Heart left ventricle (tissue), 16 donors: ENCODE results near the gene IL23A. TPM values are rescaled to one million over a fixed set of nuclear protein-coding genes. Genes with fewer than 3 reads are reported as not detected.

ENCODE experiments used
- ATAC-seq, 4 donors: fragments of 200-7000 bp; cut with Tn5 transposase; one replicate each; pipeline ENCODE4 v1.9.1; 2020 to 2022; ENCODE audit warnings: moderate library complexity in 4 of 4, mild to moderate bottlenecking in 3 of 4, moderate number of reproducible peaks in 1 of 4
- DNase-seq, 5 donors: peaks; one replicate each; pipeline ENCODE4 v3.0.0-alpha.2; 2020
- H3K27ac ChIP-seq, 12 donors: fragments of 200-600 bp; sonication (generic) in 4 of 12; one replicate each; pipeline versions ENCODE4 v1.5.0 to v1.8.0; 2016 to 2022; ENCODE audit warnings: mild to moderate bottlenecking in 2 of 12
- H3K27me3 ChIP-seq, 9 donors: fragments of 200-600 bp; sonication (generic) in 2 of 9; one replicate each; pipeline versions ENCODE4 v1.5.1 to v1.8.0; 2016 to 2022; ENCODE audit warnings: mild to moderate bottlenecking in 3 of 9
- H3K36me3 ChIP-seq, 9 donors: fragments of 200-600 bp; sonication (generic) in 2 of 9; one replicate each; pipeline versions ENCODE4 v1.5.0 to v1.8.0; 2018 to 2022; ENCODE audit warnings: mild to moderate bottlenecking in 2 of 9
- H3K4me1 ChIP-seq, 12 donors: fragments of 200-600 bp; sonication (generic) in 4 of 12; one replicate each; pipeline versions ENCODE4 v1.5.0 to v1.8.0; 2016 to 2022; ENCODE audit warnings: mild to moderate bottlenecking in 3 of 12
- H3K4me3 ChIP-seq, 12 donors: fragments of 200-600 bp; sonication (generic) in 4 of 12; one replicate each; pipeline versions ENCODE4 v1.5.0 to v1.8.0; 2017 to 2022; ENCODE audit warnings: mild to moderate bottlenecking in 9 of 12, moderate library complexity in 4 of 12
- H3K9me3 ChIP-seq, 12 donors: fragments of 200-600 bp; sonication (generic) in 4 of 12; one replicate each; pipeline versions ENCODE4 v1.5.0 to v1.8.0; 2016 to 2022; ENCODE audit warnings: mild to moderate bottlenecking in 1 of 12
- POLR2A ChIP-seq, 2 donors: fragments of 450-650 bp; IDR thresholded peaks; one replicate each; pipeline ENCODE4 v1.6.1; 2017; ENCODE audit warnings: antibody characterized with exemption in 2 of 2, mild to moderate bottlenecking in 2 of 2, moderate library complexity in 2 of 2
- WGBS, 4 donors: extraction: QIAGEN DNeasy Blood & Tissue Kit in 2 of 4; methylation state at CpG; one replicate each; pipeline versions ENCODE4 v1.1.5 to v1.1.7; 2013 to 2018; 5-methylcytosine and 5-hydroxymethylcytosine counted together
- intact Hi-C, 10 donors: fragments of 100-400 bp; cut with DNase I; formaldehyde crosslinking; loops; one replicate each; pipeline versions ENCODE4 v1.11.1 to v1.14.2; 2022
- polyA plus RNA-seq, 2 donors: library from polyadenylated mRNA; stranded (reverse); fragments of 200-250 nt; gene quantifications; one replicate each; pipeline ENCODE4 v1.2.3, GENCODE V29; 2013
- total RNA-seq, 9 donors: library from RNA; depleted of rRNA in 2 of 9; stranded (reverse); fragments of >200 nt in 2 of 9; fragmentation: NEBNext Ultra II Directional in 3 of 9; extraction: Animal tissue kit (Norgen Biotek cat#: 25700) in 3 of 9; gene quantifications; one replicate each; pipeline versions ENCODE4 v1.1.0 to v1.2.4, GENCODE V29; 2016 to 2023
- TF ChIP-seq, protein P1 (sequence below), 12 donors: fragments of 200-600 bp; sonication (generic) in 4 of 12; IDR thresholded peaks; one replicate each; pipeline versions ENCODE4 v1.5.0 to v1.8.0; 2018 to 2022; ENCODE audit warnings: antibody characterized with exemption in 12 of 12, mild to moderate bottlenecking in 5 of 12
- donor health status: ischemic (EF 13 %, LVEDD 7.1; RV severe dilation, severe dysfunction).
- donor health status: healthy with polysubstance abuse.
- donor health status: DM: no; HTN: yes; CAD: no.
- donor health status: DM: no; HTN: no; CAD: no.
- donor health status: ischemic (EF 25% LVEDD 6.9; RV normal size, moderate dysfunction).
- donor health status: ischemic (EF 25% LVEDD 5.7; RV mildly dilated, moderate dysfunction).
- donor health status: healthy.
- donor health status: DM: yes; HTN: yes; CAD: no.
- donor health status: ischemic (EF 35%, LVEDD 5.7; RV mildly dilated, moderate dysfunction).
- donor health status: nonischemic (EF 11% LVEDD 7.7; RV severe dilation, severe dysfunction).
- donor health status: DM: yes; HTN: yes; CAD: no.
- donor health status: PGD.
- donor health status: ischemic (EF 29% LVEDD 5.4; RV normal size, mild dysfunction).
- donor health status: nonischemic (EF 23%, LVEDD 6.1; RV moderate dilation, normal function).

IL23A gene
- total and polyA plus RNA-seq, 11 donors, result 0.29 to 0.69 TPM; not detected in 9

DNA sequence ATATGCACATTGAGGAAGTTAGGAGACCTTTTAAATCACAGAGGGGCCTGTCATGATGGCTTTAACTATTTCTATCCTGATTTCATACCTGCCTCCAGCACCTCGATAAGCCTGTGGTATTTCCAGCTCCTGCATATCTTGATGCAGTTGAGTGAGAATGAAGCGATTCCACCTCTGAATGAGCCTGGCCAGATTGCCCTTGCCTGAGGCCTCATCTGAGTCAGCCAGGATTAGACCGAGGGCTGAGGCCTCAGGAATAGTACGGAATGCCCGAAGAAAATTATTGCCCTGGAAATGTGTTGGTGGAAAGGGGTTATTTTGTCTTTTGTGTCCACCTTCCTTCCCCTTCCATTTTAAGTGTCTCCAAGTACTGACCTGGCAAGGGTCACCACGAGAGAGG lies 14.5 kb upstream of the IL23A start:
- intact Hi-C loops, result no loop called here
- no peaks in the 10 kb centered on the region for H3K27me3 ChIP-seq
- peaks cover 0 to 9% (median 0%) of the 10 kb centered on the region in 12 donors for H3K4me1 ChIP-seq
- no peak overlapping the region for H3K27ac ChIP-seq
- peaks cover 0 to 97% (median 88%) of the 10 kb centered on the region in 9 donors for H3K36me3 ChIP-seq
- TF ChIP-seq, protein P1, sequence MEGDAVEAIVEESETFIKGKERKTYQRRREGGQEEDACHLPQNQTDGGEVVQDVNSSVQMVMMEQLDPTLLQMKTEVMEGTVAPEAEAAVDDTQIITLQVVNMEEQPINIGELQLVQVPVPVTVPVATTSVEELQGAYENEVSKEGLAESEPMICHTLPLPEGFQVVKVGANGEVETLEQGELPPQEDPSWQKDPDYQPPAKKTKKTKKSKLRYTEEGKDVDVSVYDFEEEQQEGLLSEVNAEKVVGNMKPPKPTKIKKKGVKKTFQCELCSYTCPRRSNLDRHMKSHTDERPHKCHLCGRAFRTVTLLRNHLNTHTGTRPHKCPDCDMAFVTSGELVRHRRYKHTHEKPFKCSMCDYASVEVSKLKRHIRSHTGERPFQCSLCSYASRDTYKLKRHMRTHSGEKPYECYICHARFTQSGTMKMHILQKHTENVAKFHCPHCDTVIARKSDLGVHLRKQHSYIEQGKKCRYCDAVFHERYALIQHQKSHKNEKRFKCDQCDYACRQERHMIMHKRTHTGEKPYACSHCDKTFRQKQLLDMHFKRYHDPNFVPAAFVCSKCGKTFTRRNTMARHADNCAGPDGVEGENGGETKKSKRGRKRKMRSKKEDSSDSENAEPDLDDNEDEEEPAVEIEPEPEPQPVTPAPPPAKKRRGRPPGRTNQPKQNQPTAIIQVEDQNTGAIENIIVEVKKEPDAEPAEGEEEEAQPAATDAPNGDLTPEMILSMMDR (IDR thresholded peaks at IDR 0.05), result no peak
- no peak for TF ChIP-seq POLR2A (IDR thresholded peaks at IDR 0.05)
- no peak overlapping the region for H3K4me3 ChIP-seq
- ATAC-seq, result no peak
- WGBS, 4 donors, result 88 to 91% (median 91%) methylated on average over 6 of the region's 6 CpGs
- no peaks in the 10 kb centered on the region for H3K9me3 ChIP-seq
- DNase-seq, result no peak

DNA sequence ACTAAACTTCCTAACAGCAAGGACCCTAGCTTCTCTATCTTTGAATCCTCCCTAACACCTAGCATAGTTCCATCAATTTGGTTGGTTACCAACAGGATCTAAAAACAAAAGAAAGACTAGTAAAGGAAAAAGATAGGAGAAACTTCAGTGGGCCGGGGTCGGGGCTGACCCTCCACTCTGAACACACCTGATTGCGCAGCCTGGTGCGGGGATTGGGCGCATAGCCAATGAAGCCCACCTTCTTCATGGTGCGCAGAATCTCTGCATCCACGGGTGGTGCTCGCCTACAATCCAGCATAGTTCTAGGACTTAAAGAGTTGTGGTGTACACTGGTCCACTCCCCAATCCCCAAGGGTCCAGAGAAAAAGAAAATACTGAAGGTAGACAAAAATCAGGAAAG lies 12.6 kb upstream of the IL23A start:
- intact Hi-C loops, result no loop called here

GRCh38 chr12:56326533-56326932 lies 12.2 kb upstream of the IL23A start:
- Histone ChIP-seq H3K36me3 (peaks cover 0 to 80% (median 73%) of the 10 kb centered on the region in 9 donors), H3K4me1 (peaks cover 0 to 9% (median 0%) of the 10 kb centered on the region in 12 donors), H3K27ac (no peak overlapping the region), H3K27me3 (no peaks in the 10 kb centered on the region), H3K4me3 (no peak overlapping the region), H3K9me3 (no peaks in the 10 kb centered on the region)
- peak in 1 of 5 donors; percentile 42 for DNase-seq
- 53 to 71% (median 57%) methylated on average over 6 of the region's 6 CpGs for WGBS, 4 donors
- intact Hi-C loops, result no loop called here
- no peak for ATAC-seq
- TF ChIP-seq, protein P1 (IDR thresholded peaks at IDR 0.05), result no peak

More for the DNA sequence above, 12.6 kb upstream of the IL23A start:
- no peak overlapping the region for H3K27ac ChIP-seq
- TF ChIP-seq, protein P1 (IDR thresholded peaks at IDR 0.05), result no peak
- TF ChIP-seq POLR2A (IDR thresholded peaks at IDR 0.05), result no peak
- H3K9me3 ChIP-seq, result no peaks in the 10 kb centered on the region
- H3K27me3 ChIP-seq, result no peaks in the 10 kb centered on the region
- ATAC-seq, result no peak
- H3K36me3 ChIP-seq, result peaks cover 0 to 80% (median 77%) of the 10 kb centered on the region in 9 donors
- 92 to 97% (median 94%) methylated on average over 8 of the region's 8 CpGs for WGBS, 4 donors
- peaks cover 0 to 9% (median 0%) of the 10 kb centered on the region in 12 donors for H3K4me1 ChIP-seq
- no peak overlapping the region for H3K4me3 ChIP-seq
- no peak for DNase-seq

GRCh38 chr12:56330936-56331490 lies 7.7 kb upstream of the IL23A start:
- 95 to 97% (median 96%) methylated on average over 7 of the region's 7 CpGs for WGBS, 4 donors

More at GRCh38 chr12:56330936-56331490, 7.7 kb upstream of the IL23A start:
- no peak overlapping the region for H3K4me3 ChIP-seq
- no peaks in the 10 kb centered on the region for H3K9me3 ChIP-seq
- intact Hi-C loops, result loop anchor here in 6 of 10 donors (5.0 to 10.0 kb wide), 2 partner anchors 116 to 134 kb away; partner anchors contain the start of genes SPRYD4 (in 5 of the 6) and TIMELESS (in 1 of the 6)
- DNase-seq (no peak), ATAC-seq (no peak)
- H3K4me1 ChIP-seq, result peaks cover 0 to 27% (median 13%) of the 10 kb centered on the region in 12 donors
- H3K27me3 ChIP-seq, result no peaks in the 10 kb centered on the region
- peaks cover 0 to 35% (median 28%) of the 10 kb centered on the region in 9 donors for H3K36me3 ChIP-seq
- no peak for TF ChIP-seq POLR2A (IDR thresholded peaks at IDR 0.05)
- TF ChIP-seq, protein P1 (IDR thresholded peaks at IDR 0.05), result no peak
- H3K27ac ChIP-seq, result no peak overlapping the region
